MM.1S (cell line): ENCODE results near the gene NELL1.
"Not testable (repeated sequence)": the region's sequence is repeated elsewhere in the genome, so short reads cannot be mapped to it uniquely, and the experiment has no call there.

ENCODE experiments used
- DNase-seq: peaks from one replicate; pipeline ENCODE4 v3.0.0-alpha.2; 2015
- H2AFZ ChIP-seq: fragments of 300-600 bp; sonication (generic); 2 replicates; pipeline ENCODE4 v1.6.0; 2016; ENCODE audit warnings: antibody characterized with exemption, low read length
- H3F3A ChIP-seq: fragments of 300-600 bp; sonication (generic); 2 replicates; pipeline ENCODE4 v1.6.1; 2016; ENCODE audit warnings: mild to moderate bottlenecking, antibody characterized with exemption, low read length, moderate library complexity, mixed read lengths; ENCODE audit not compliant: insufficient read depth
- H3K27ac ChIP-seq: fragments of 300-600 bp; sonication (generic); 2 replicates; pipeline ENCODE4 v1.5.1; 2016; ENCODE audit warnings: mild to moderate bottlenecking, low read length
- H3K27me3 ChIP-seq: fragments of 300-600 bp; sonication (generic); replicated peaks from 2 replicates; pipeline ENCODE4 v1.6.0; 2016; ENCODE audit warnings: low read length; ENCODE audit not compliant: insufficient read depth
- H3K36me3 ChIP-seq: fragments of 300-600 bp; sonication (generic); replicated peaks from 2 replicates; pipeline ENCODE4 v1.6.1; 2016; ENCODE audit warnings: mild to moderate bottlenecking, low read length, mixed read lengths; ENCODE audit not compliant: insufficient read depth
- H3K4me1 ChIP-seq: fragments of 300-600 bp; sonication (generic); 2 replicates; pipeline ENCODE4 v1.6.1; 2016; ENCODE audit warnings: low read length, mixed read lengths
- H3K4me2 ChIP-seq: fragments of 300-600 bp; sonication (generic); 2 replicates; pipeline ENCODE4 v1.6.0; 2016; ENCODE audit warnings: low read depth, low read length
- H3K4me3 ChIP-seq: fragments of 300-600 bp; sonication (generic); 2 replicates; pipeline ENCODE4 v1.5.1; 2016; ENCODE audit warnings: low read length, mixed read lengths
- H3K79me2 ChIP-seq: fragments of 300-600 bp; sonication (generic); 2 replicates; pipeline ENCODE4 v1.6.1; 2016; ENCODE audit warnings: mixed run types, low read length, mixed read lengths
- H3K9ac ChIP-seq: fragments of 300-600 bp; sonication (generic); 2 replicates; pipeline ENCODE4 v1.6.1; 2016; ENCODE audit warnings: low read length, mixed read lengths
- H3K9me2 ChIP-seq: fragments of 300-600 bp; sonication (generic); replicated peaks from 2 replicates; pipeline ENCODE4 v1.6.1; 2016; ENCODE audit warnings: mild to moderate bottlenecking, low read length, mixed read lengths; ENCODE audit not compliant: insufficient read depth
- H3K9me3 ChIP-seq: fragments of 300-600 bp; sonication (generic); replicated peaks from 2 replicates; pipeline ENCODE4 v1.6.1; 2016; ENCODE audit warnings: mild to moderate bottlenecking, low read length, mixed read lengths; ENCODE audit not compliant: insufficient read depth
- H4K20me1 ChIP-seq: fragments of 300-600 bp; sonication (generic); 2 replicates; pipeline ENCODE4 v1.6.1; 2016; ENCODE audit warnings: mild to moderate bottlenecking, low read length, moderate library complexity, mixed read lengths; ENCODE audit not compliant: insufficient read depth
- CTCF ChIP-seq: fragments of 300-600 bp; sonication (generic); IDR thresholded peaks from 2 replicates; pipeline ENCODE4 v1.5.1; 2016; ENCODE audit warnings: antibody characterized with exemption, low read length, mixed read lengths
- EZH2 ChIP-seq: fragments of 300-600 bp; sonication (generic); optimal IDR thresholded peaks from 2 replicates; pipeline ENCODE3; 2017; ENCODE audit warnings: low read depth, mild to moderate bottlenecking, antibody characterized with exemption, low read length, mixed read lengths
- EZH2phosphoT487 ChIP-seq: fragments of 300-600 bp; sonication (generic); IDR thresholded peaks from 2 replicates; pipeline ENCODE4 v1.6.1; 2018; ENCODE audit warnings: antibody characterized with exemption, low read length

Gene NELL1

GRCh38 chr11:21262992-21263391 is 593.6 kb downstream of the NELL1 start:
- Histone ChIP-seq H3K9me3 (no peaks in the 10 kb centered on the region), H3K9me2 (no peaks in the 10 kb centered on the region), H3K4me3 (no peak overlapping the region), H3K36me3 (no peaks in the 10 kb centered on the region), H3K79me2 (no peaks in the 10 kb centered on the region), H2AFZ (no peak overlapping the region), H3K9ac (no peak overlapping the region), H4K20me1 (no peaks in the 10 kb centered on the region), H3F3A (no peaks in the 10 kb centered on the region), H3K27me3 (no peaks in the 10 kb centered on the region), H3K4me2 (no peak overlapping the region), H3K4me1 (no peaks in the 10 kb centered on the region), H3K27ac (no peak overlapping the region)
- TF ChIP-seq CTCF (no peak), EZH2 (no peak), EZH2phosphoT487 (no peak)
- no peak for DNase-seq

GRCh38 chr11:21264125-21264524 is 594.7 kb downstream of the NELL1 start:
- no peaks in the 10 kb centered on the region for H3K9me3 ChIP-seq
- H3K27ac ChIP-seq: no peak overlapping the region
- no peak overlapping the region for H3K4me3 ChIP-seq
- no peaks in the 10 kb centered on the region for H3K27me3 ChIP-seq
- H3K9me2 ChIP-seq: no peaks in the 10 kb centered on the region
- H3K79me2 ChIP-seq: no peaks in the 10 kb centered on the region
- no peaks in the 10 kb centered on the region for H3K4me1 ChIP-seq
- TF ChIP-seq EZH2phosphoT487 (no peak), EZH2 (no peak), CTCF (no peak)
- H3K4me2 ChIP-seq: no peak overlapping the region
- H3K9ac ChIP-seq: no peak overlapping the region
- H3K36me3 ChIP-seq: no peaks in the 10 kb centered on the region
- no peaks in the 10 kb centered on the region for H3F3A ChIP-seq
- no peak for DNase-seq
- H4K20me1 ChIP-seq: no peaks in the 10 kb centered on the region
- no peak overlapping the region for H2AFZ ChIP-seq

GRCh38 chr11:21268036-21268435 is 598.6 kb downstream of the NELL1 start:
- Histone ChIP-seq H4K20me1 (no peaks in the 10 kb centered on the region), H3K4me1 (no peaks in the 10 kb centered on the region), H3K9ac (no peak overlapping the region), H3F3A (no peaks in the 10 kb centered on the region), H3K27me3 (no peaks in the 10 kb centered on the region), H3K4me3 (no peak overlapping the region), H3K9me2 (no peaks in the 10 kb centered on the region), H3K4me2 (no peak overlapping the region), H3K27ac (no peak overlapping the region), H2AFZ (no peak overlapping the region), H3K9me3 (no peaks in the 10 kb centered on the region), H3K36me3 (no peaks in the 10 kb centered on the region), H3K79me2 (no peaks in the 10 kb centered on the region)
- DNase-seq: no peak
- TF ChIP-seq EZH2phosphoT487 (no peak), CTCF (no peak), EZH2 (no peak)

- H2AFZ ChIP-seq, H3K9ac ChIP-seq, DNase-seq, H3K36me3 ChIP-seq, H3K27ac ChIP-seq, H3K9me2 ChIP-seq, H3K9me3 ChIP-seq, H3K4me2 ChIP-seq, H3K4me1 ChIP-seq, H3K4me3 ChIP-seq, H3K27me3 ChIP-seq, H3K79me2 ChIP-seq, H3F3A ChIP-seq, H4K20me1 ChIP-seq: not testable (repeated sequence)
These were observed 602.8 kb downstream of the NELL1 start for GRCh38 chr11:21272139-21272538.
